C4-2B (cell line): ENCODE measurements around the gene ACOT7.
"Not testable (repeated sequence)": the region's sequence is repeated elsewhere in the genome, so short reads cannot be mapped to it uniquely, and the experiment has no call there.

ENCODE experiments used
- H3K27ac ChIP-seq: fragments of 450-650 bp; 2 replicates; pipeline ENCODE4 v1.5.1; 2017
- CTCF ChIP-seq: fragments of 450-650 bp; conservative IDR thresholded peaks from 2 replicates; pipeline ENCODE4 v1.5.1; 2017; ENCODE audit warnings: mild to moderate bottlenecking
- ZFX ChIP-seq: fragments of 450-650 bp; IDR thresholded peaks from 2 replicates; pipeline ENCODE4 v1.6.1; 2017

Gene ACOT7

DNA sequence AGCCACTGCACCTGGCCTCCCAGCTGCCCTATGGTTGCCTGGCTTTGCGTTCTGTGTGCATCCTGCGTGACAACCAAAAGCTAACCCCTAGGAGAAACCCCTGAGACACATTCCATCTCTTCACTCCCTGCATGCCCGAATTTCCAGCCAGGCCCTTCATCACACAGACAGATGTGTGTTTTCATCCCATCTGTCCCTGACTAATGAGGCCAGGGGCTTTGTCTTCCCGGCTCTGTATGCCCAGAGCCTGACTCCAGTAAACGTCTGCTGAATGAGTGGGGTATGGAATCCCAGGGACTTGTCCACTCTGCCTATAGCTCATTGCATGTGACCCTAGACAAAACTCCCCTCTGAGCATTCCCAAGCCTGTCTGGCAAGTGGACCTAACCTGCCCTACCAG, 40.6 kb upstream of the ACOT7 start:
- no peak overlapping the region for H3K27ac ChIP-seq
- no peak for TF ChIP-seq CTCF

- not testable (repeated sequence) for H3K27ac ChIP-seq
Measured at GRCh38 chr1:6431645-6432579, 38.3 kb upstream of the ACOT7 start.

GRCh38 chr1:6429660-6430411, 36.3 kb upstream of the ACOT7 start:
- peak overlapping the region; percentile 63 for H3K27ac ChIP-seq

DNA sequence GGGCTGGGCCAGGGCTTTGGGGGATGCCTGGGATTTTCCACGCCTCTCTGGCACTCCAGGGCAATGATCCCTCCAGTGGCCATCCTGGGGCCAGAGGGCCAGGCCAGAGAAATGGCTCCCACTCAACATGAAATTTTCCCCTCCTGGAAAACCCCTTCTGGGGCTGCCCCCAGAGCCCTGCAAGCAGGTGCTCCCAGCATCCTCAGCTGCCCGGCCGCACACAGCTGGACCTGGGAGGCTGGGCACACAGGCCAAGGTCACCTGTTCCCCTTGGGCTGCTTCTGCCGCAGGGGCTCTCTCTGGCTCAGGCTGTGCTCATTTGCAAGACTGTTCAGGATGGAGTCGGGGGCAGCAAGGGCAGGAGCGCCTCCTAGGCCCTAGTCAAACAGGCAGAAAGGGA, 34.9 kb upstream of the ACOT7 start:
- H3K27ac ChIP-seq: peak overlapping the region; percentile 69

GRCh38 chr1:6427441-6428390, 34.1 kb upstream of the ACOT7 start:
- TF ChIP-seq CTCF: no peak
- H3K27ac ChIP-seq: peak overlapping the region; percentile 69

DNA sequence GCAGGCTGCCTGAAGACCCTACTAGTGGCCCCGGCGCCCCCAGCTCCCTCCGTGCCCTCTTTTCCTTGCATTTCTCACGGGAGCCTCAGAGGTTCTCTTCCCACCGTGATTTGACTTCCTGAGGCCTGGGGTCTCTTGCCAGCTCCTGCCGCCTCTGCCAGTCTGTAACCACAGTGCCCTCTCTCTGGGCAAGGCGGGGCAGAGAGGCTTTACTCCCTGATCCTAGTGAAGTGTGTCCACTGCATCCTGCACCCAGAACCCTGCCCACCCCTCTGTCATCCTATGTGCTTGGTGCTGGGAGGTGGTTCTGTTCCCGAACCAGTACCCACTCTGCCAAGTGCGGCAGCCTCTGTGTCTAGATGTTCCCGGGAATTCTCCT, 33.4 kb upstream of the ACOT7 start:
- TF ChIP-seq CTCF: no peak
- peak overlapping the region; percentile 69 for H3K27ac ChIP-seq

DNA sequence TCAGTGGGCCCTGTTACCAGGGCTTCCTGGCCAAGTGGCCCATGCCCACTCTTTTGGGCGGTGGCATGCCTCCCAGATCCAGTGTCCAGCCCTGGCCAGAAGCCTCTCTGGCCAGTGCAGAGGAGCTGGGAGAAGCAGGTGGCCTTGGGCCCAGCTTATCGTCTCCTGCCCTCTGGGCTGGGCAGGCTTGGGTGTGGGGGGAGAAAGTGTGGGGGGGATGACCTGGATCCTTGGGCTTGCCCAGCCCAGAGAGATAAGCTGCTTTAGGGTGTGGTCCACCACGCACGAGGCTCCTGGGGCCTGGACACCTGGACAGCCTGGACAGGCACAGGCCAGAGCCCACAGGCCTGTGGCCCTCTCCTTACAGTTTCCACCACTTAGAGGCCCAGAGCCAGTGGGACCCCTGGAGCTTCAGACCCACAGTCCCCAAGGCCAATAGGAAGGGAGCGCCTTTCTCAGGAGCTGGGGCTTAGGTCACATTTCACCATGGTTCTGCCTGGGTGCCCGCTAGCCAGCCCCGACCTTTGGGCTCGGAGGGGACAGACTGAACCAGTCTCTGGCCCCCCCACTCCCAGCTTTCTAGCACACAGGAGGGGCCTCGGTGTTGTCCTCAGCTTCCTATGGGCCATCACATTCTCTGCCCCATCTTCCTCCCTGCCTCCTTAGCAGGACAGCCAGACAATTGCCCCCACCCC, 32.9 kb upstream of the ACOT7 start:
- TF ChIP-seq ZFX (no peak), CTCF (no peak)
- H3K27ac ChIP-seq: peak overlapping the region; percentile 69

GRCh38 chr1:6425658-6426057, 32.1 kb upstream of the ACOT7 start:
- TF ChIP-seq ZFX: no peak
- TF ChIP-seq CTCF: no peak
- peak overlapping the region; percentile 69; the same call in 1 of the 2 replicates for H3K27ac ChIP-seq
